GM23248 (cell line): ENCODE measurements around the gene CDH4.

Source experiments
- EZH2 ChIP-seq: fragments of 200-600 bp; sonication (generic); IDR thresholded peaks from 2 replicates; pipeline ENCODE4 v1.6.1; 2018; ENCODE audit warnings: antibody characterized with exemption, mild to moderate bottlenecking; ENCODE audit not compliant: insufficient read depth, poor library complexity, severe bottlenecking
- EZH2phosphoT487 ChIP-seq: fragments of 200-600 bp; sonication (generic); IDR thresholded peaks from 2 replicates; pipeline ENCODE4 v1.6.1; 2018; ENCODE audit warnings: antibody characterized with exemption, moderate library complexity, mild to moderate bottlenecking, low read depth; ENCODE audit not compliant: insufficient read depth

- no peak for TF ChIP-seq EZH2
- no peak for TF ChIP-seq EZH2phosphoT487
Measured at GRCh38 chr20:61280217-61280980, 28.3 kb downstream of the CDH4 start.
